Right hindlimb (tissue), 1 donor: ENCODE data around the gene HRH3.

Source experiments
- DNase-seq: peaks from one replicate; pipeline ENCODE4 v3.0.0-alpha.2; 2018

HRH3 gene

DNA sequence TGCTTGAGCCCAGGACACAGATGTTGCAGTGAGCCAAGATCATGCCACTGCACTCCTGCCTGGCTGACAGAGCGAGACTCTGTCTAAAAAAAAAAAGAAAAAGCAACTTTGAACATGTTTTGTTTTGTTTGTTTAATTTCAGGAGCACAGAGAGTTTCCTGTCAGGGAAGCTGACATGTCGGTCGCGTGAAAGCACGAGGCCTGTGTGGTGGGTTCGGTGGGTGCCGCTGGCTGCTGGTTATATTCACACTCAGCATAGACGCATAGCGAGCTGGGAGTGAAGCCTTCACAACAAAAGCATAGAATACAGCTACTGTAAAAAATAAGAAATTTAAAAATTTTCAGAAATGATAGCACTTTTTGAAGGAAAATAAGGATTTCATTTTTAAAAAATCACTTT, 22.8 kb downstream of the HRH3 start:
- DNase-seq = no peak

GRCh38 chr20:62196286-62196685, 23.8 kb downstream of the HRH3 start:
- no peak for DNase-seq

GRCh38 chr20:62195736-62196135, 24.3 kb downstream of the HRH3 start:
- DNase-seq = no peak

- DNase-seq = no peak
These were observed 25.0 kb downstream of the HRH3 start for GRCh38 chr20:62195075-62195405.

GRCh38 chr20:62193079-62194025, 26.7 kb downstream of the HRH3 start:
- DNase-seq = no peak

DNA sequence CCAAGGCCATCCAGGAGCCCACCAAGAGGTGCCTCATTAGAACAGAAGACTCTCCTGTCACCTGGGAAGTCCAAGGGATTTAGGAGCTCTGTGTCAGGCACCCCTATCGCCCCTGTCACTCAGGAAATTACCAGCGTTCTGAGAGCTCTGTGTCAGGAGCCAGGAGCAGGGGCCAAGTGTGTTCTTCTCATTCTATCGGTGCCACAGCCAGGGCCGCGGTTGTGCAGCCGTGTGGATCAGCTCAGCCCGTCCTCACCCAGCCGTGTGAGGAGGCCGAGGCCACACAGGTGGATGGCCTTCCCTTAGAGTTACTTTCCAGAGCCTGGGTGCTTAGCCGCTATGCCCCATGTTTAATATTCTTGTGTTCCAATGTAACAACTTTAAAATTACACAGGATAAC, 27.4 kb downstream of the HRH3 start:
- DNase-seq = no peak

GRCh38 chr20:62191781-62192559, 28.1 kb downstream of the HRH3 start:
- DNase-seq = no peak

DNA sequence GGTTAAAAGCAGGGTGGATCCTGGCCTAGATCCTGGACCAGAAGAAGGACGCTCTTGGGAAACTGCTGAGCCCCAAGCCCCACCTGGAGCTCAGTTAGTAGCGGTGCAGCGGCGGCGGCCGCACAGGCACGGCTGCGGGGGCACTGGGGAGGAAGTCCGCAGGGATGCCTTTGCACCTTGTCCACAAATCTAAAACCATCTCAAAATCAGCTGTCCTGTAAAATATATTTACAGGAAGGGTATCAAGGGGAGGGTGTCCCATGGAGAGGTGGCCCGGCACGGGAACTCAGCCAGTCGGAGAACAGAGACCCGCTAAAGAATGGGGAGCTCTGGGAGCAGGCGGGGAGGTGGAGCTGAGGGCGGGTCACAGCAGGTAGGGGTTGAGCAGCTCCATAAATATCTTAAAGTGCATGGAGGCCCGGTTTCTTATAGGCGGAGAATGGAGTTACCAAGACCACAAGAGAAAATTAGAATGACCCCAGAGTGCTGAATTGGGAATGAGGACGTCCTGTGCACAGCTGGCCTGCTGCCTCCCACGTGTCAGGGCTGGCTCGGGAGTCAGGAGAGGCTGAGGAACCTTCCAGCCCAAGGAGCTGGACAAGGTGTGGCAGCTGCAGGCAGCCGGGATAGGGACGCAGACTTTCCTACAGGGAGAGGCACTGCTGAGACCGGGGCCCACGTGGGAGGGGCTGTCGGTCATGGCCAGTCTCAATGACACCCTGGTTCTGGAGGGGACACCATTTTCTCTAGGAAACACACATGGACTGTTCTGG, 29.3 kb downstream of the HRH3 start:
- DNase-seq = no peak

- DNase-seq = no peak
These were observed 32.9 kb downstream of the HRH3 start for GRCh38 chr20:62186887-62187866.

DNA sequence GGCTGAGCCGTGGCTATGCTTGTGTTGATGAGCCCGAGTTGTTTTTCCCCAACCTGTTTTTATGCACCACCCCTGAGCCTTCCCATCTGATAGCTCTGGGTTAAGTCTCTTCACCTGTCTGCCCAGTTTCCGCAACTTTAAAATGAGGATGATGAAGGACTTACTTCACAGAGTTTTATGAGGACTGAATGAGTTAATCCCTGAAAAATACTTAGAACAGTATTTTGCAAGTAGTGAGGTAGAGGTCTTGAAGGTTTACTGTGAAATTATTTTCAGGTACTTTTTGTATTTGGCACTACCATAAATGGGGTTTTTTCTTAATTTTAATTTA, 34.0 kb downstream of the HRH3 start:
- DNase-seq = no peak

DNA sequence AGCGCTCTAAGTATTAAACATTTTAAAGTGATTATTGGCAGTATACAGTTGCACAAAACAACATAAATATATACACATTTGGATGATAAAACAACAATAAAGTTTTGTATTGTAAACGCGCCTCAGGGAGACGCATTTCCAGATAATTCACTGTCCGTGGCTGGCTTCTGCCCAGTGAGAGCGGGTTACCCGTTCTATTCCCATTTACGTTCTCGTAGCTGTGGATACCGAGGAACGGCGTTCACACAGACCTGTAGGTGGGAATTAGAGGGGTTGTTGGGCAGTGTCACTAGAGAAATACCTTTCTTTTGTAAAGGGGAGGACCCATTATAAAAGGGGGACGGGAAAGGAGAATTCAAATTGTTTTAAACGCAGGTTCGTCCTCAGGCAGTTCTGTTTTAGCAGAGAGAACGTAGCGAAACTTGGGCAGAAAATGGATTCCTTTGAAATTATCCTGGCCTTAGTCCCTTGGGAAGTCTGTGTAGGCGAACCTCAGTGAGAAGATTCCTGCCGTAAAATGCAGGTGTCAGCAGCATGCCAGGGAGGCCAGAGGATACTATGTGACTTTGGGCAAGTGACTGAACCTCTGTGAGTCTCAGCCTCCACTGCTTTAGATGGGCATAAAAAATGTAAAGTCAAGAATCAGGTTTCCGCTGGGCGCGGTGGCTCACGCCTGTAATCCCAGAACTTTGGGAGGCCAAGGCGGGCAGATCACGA, 36.5 kb downstream of the HRH3 start:
- no peak for DNase-seq

DNA sequence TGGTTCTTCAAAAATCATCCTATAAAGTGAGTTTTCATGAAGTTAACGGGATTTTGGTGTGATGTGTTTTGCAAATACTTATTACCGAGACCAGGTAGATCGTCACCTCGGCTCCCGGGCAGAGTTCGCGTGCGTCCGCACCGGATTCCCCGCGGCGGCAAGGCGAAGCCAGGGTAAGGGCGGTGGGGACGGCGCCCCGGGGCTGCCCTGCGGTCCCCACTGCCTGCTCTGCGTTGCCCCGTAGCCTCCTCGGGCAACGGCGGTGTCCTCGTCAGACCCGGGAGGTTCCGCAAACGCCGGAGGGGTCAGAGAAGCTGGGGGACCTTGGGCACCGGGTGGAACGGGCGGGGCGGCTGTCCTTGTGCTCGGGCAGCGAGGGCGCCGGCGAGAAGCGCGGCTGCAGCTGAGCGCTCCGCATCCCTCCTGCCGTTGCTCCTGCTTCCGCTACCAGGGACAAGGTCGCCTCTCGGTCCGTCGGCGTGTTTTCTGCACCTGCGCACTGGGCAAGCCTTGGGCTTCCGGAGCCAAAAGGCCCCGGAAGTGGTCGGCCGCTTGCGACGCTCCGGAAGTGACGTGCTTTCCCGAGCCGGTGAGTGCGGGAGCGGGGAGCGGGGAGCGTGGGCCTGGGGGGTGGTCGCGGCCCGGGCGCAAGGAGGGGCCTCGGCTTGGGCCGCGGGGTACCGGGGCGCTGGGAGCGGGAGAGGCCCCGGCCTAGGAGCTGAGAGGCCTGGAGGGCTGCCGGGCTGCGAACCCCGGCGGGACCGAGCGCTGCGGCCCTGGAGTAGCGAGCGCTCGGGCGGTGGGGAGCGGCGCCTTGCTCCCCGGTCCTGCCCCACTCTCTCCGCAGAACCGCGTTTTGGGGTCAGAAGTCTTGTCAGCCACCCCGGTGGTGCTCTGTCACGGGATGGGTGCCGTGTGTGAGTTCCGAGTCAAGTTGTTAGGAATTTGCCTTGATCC, 37.3 kb downstream of the HRH3 start, which contains the start of gene MTG2:
TSS of gene MTG2 (plus strand) at position 560 of the 957 bp plus-strand sequence. CDS start 10,393 bp downstream, outside the sequence.
- peak; percentile 96 for DNase-seq

- DNase-seq = no peak
These were observed 38.3 kb downstream of the HRH3 start for GRCh38 chr20:62181808-62182207.

- DNase-seq = no peak
These were observed 40.9 kb downstream of the HRH3 start for GRCh38 chr20:62179162-62179504.

GRCh38 chr20:62178316-62179161, 41.5 kb downstream of the HRH3 start:
- no peak for DNase-seq

DNA sequence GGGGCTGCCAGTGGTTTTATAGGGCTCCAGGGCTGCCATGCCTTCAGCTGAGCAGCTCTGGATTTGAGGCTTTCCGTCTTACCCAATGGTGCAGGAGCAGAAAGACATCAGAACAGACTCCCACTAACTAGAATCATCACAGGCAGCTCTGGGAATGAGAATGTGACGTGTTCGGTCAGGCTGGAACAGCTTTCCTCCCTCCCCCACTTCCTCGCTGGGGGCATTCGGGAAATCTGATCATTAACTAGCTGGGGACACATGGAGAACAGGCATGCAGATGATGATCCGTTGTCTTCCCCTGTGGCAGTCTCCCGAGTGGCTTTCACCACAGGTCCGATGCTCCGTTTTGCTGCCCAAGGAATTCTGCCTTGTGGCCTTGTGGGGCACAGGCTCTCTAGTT, 42.8 kb downstream of the HRH3 start:
- no peak for DNase-seq

DNA sequence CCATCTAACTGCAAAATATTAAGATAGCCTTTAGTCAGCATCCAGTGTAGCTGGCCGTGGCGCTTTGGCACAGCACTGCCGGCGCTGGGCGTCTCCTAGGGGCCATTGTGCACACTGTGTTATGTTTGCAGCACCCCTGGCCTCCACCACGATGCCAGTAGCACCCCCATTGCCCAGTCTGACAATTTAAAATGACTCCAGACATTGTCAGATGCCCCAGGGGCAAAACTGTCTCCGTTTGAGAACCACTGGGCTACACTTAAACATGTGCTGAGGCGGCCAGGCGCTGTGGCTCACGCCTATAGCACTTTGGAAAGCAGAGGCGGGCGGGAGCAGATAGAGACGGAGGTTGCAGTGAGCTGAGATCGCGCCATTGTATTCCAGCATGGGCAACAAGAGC, 43.2 kb downstream of the HRH3 start:
- DNase-seq = no peak

- DNase-seq = no peak
These were observed 44.4 kb downstream of the HRH3 start for GRCh38 chr20:62175711-62176110.
